ENCODE measurements around the gene PSMC3. TPM values are rescaled to one million over a fixed set of nuclear protein-coding genes. Genes with fewer than 3 reads are reported as not detected.

PSMC3 gene
- total and polyA plus RNA-seq, 4 donors = 79.2 to 157 (median 135) TPM

GRCh38 chr11:47436726-47437125 lies 10.5 kb upstream of the PSMC3 start:
- no peak overlapping the region for H3K4me3 ChIP-seq (ENCODE audit: low read depth, low read length)
- 90% methylated on average over 3 of the region's 3 CpGs for WGBS (ENCODE audit: insufficient coverage)
- peaks cover 46% of the 10 kb centered on the region for H3K4me1 ChIP-seq (ENCODE audit: control insufficient read depth, insufficient read depth, low read length)
- no peaks in the 10 kb centered on the region for H3K9me3 ChIP-seq (ENCODE audit: control insufficient read depth, insufficient read depth, low read length)
- no peak overlapping the region for H3K27ac ChIP-seq (ENCODE audit: low read depth, low read length)
- no peak for DNase-seq (ENCODE audit: low read depth in 4 of 6, low spot score in 6 of 6)
- H3K27me3 ChIP-seq (ENCODE audit: control insufficient read depth, insufficient read depth, low read length) = no peaks in the 10 kb centered on the region
- no peaks in the 10 kb centered on the region for H3K36me3 ChIP-seq (ENCODE audit: control insufficient read depth, insufficient read depth, low read length)

DNA sequence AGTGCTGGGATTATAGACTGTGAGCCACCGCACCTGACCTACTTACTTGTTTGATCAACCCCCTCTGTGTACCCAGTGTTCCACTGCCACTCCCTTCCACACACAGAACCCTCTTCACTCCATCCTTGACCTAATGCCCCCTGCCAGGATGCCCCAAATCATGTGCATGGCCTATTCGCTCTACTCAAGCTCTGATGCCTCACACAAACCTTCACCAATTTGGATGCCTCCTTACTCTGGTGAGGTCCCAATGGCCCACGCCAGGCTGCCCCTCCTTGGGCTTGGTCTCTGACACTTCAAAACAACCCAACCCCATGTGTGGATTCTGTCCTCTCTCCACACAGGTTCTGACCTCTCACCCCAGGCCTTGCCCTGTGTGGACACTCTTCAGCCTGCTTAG lies 9.4 kb upstream of the PSMC3 start:
- Histone ChIP-seq H3K27me3 (ENCODE audit: control insufficient read depth, insufficient read depth, low read length) (no peaks in the 10 kb centered on the region), H3K9me3 (ENCODE audit: control insufficient read depth, insufficient read depth, low read length) (no peaks in the 10 kb centered on the region), H3K36me3 (ENCODE audit: control insufficient read depth, insufficient read depth, low read length) (no peaks in the 10 kb centered on the region), H3K4me3 (ENCODE audit: low read depth, low read length) (no peak overlapping the region), H3K4me1 (ENCODE audit: control insufficient read depth, insufficient read depth, low read length) (peaks cover 46% of the 10 kb centered on the region), H3K27ac (ENCODE audit: low read depth, low read length) (no peak overlapping the region)
- DNase-seq (ENCODE audit: low read depth in 4 of 6, low spot score in 6 of 6) = no peak
- 89% methylated on average over 3 of the region's 3 CpGs for WGBS (ENCODE audit: insufficient coverage)

DNA sequence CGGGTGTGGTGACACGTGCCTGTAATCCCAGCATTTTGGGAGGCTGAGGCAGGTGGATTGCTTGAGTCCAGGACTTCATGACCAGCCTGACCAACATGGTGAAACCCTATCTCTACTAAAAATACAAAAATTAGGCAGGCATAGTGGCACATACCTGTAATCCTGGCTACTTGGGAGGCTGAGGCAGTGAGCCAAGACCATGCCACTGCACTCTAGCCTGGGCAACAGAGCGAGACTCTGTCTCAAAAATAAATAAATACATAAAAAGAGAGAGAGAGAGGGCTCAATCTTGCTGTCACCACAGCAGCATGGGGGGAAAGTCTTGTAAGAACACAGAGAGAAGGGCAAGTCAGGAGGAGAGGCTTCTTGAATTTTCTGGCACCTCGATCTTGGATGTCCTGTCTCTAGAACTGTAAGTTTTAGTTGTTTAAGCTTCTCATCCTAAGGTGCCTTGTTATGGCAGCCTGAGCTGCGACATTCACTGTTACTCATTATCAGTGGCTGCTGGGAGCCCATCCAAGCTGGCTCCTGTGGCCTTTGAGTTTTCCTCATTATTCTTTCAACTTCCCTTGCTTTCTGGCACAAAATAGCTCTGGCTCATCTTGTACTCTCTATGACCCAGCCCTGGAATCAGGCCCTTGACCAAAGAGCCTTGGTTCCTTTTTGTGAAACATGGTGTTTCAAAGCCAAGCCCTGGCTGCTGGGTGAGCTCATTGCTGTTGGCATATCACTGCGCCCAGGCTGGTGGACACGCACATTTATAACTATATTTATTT lies 8.0 kb upstream of the PSMC3 start:
- Histone ChIP-seq H3K27me3 (ENCODE audit: control insufficient read depth, insufficient read depth, low read length) (no peaks in the 10 kb centered on the region), H3K27ac (ENCODE audit: low read depth, low read length) (peak overlapping the region; percentile 43), H3K4me1 (ENCODE audit: control insufficient read depth, insufficient read depth, low read length) (peaks cover 46% of the 10 kb centered on the region), H3K4me3 (ENCODE audit: low read depth, low read length) (no peak overlapping the region), H3K9me3 (ENCODE audit: control insufficient read depth, insufficient read depth, low read length) (no peaks in the 10 kb centered on the region), H3K36me3 (ENCODE audit: control insufficient read depth, insufficient read depth, low read length) (no peaks in the 10 kb centered on the region)
- 51% methylated on average over 4 of the region's 7 CpGs for WGBS (ENCODE audit: insufficient coverage)
- peak in 3 of 6 donors; percentile 51 to 83 (median 72) for DNase-seq (ENCODE audit: low read depth in 4 of 6, low spot score in 6 of 6)

- no peak overlapping the region for H3K4me3 ChIP-seq (ENCODE audit: low read depth, low read length)
- 51% methylated on average over 3 of the region's 3 CpGs for WGBS (ENCODE audit: insufficient coverage)
- peaks cover 38% of the 10 kb centered on the region for H3K4me1 ChIP-seq (ENCODE audit: control insufficient read depth, insufficient read depth, low read length)
- no peaks in the 10 kb centered on the region for H3K27me3 ChIP-seq (ENCODE audit: control insufficient read depth, insufficient read depth, low read length)
- H3K27ac ChIP-seq (ENCODE audit: low read depth, low read length) = no peak overlapping the region
- no peaks in the 10 kb centered on the region for H3K36me3 ChIP-seq (ENCODE audit: control insufficient read depth, insufficient read depth, low read length)
- no peak for DNase-seq (ENCODE audit: low read depth in 4 of 6, low spot score in 6 of 6)
- H3K9me3 ChIP-seq (ENCODE audit: control insufficient read depth, insufficient read depth, low read length) = no peaks in the 10 kb centered on the region
Observed at GRCh38 chr11:47433157-47433556, 6.9 kb upstream of the PSMC3 start.

GRCh38 chr11:47431356-47432083 lies 5.3 kb upstream of the PSMC3 start:
- Histone ChIP-seq H3K27ac (ENCODE audit: low read depth, low read length) (no peak overlapping the region), H3K9me3 (ENCODE audit: control insufficient read depth, insufficient read depth, low read length) (no peaks in the 10 kb centered on the region), H3K27me3 (ENCODE audit: control insufficient read depth, insufficient read depth, low read length) (no peaks in the 10 kb centered on the region), H3K36me3 (ENCODE audit: control insufficient read depth, insufficient read depth, low read length) (no peaks in the 10 kb centered on the region), H3K4me3 (ENCODE audit: low read depth, low read length) (no peak overlapping the region), H3K4me1 (ENCODE audit: control insufficient read depth, insufficient read depth, low read length) (peaks cover 35% of the 10 kb centered on the region)
- WGBS (ENCODE audit: insufficient coverage) = 95% methylated on average over 8 of the region's 9 CpGs
- DNase-seq (ENCODE audit: low read depth in 4 of 6, low spot score in 6 of 6) = no peak

DNA sequence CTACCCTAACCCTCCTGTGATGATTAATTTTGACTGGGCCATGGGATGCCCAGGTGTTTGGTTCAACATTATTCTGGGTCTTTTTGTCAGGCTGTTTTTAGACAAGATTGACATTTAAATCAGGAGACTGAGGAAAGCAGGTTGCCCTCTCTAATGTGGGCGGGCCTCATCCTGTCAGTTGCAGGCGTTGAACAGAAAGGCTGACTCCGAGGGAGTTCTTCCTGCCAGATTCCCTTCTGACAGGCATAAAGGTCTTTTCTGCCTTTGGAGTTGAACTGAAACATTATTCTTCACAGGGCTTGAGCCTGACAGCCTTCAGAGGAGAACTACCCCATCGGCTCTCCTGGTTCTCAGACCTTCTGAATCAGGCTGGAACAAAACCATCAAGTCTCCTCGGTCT lies 4.3 kb upstream of the PSMC3 start:
- no peak overlapping the region for H3K4me3 ChIP-seq (ENCODE audit: low read depth, low read length)
- no peak for DNase-seq (ENCODE audit: low read depth in 4 of 6, low spot score in 6 of 6)
- H3K27me3 ChIP-seq (ENCODE audit: control insufficient read depth, insufficient read depth, low read length) = no peaks in the 10 kb centered on the region
- peaks cover 31% of the 10 kb centered on the region for H3K4me1 ChIP-seq (ENCODE audit: control insufficient read depth, insufficient read depth, low read length)
- WGBS (ENCODE audit: insufficient coverage) = 61% methylated on average over 4 of the region's 5 CpGs
- H3K27ac ChIP-seq (ENCODE audit: low read depth, low read length) = no peak overlapping the region
- no peaks in the 10 kb centered on the region for H3K36me3 ChIP-seq (ENCODE audit: control insufficient read depth, insufficient read depth, low read length)
- no peaks in the 10 kb centered on the region for H3K9me3 ChIP-seq (ENCODE audit: control insufficient read depth, insufficient read depth, low read length)

DNA sequence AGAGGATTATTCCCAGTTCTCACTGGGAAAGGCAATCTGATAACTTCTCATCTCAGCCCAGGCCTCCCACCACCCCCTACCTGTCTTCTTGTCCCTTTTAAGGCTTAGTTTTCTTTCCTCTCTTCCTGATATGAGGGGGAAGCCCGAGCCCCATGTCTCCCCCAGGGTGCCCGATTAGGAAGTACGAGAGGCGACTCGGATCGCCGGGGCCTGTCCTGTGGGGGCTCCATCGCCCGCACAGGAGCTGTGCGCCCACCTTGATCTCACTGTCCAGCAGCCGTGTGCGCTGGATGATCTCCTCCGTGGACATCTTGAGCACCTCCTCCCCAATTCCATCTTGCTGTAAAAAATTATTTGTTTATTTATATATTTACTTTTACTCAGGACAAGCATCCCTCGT lies 628 bp downstream of the PSMC3 start:
- Histone ChIP-seq H3K36me3 (ENCODE audit: control insufficient read depth, insufficient read depth, low read length) (peaks cover 45% of the 10 kb centered on the region), H3K4me1 (ENCODE audit: control insufficient read depth, insufficient read depth, low read length) (peaks cover 22% of the 10 kb centered on the region), H3K27me3 (ENCODE audit: control insufficient read depth, insufficient read depth, low read length) (no peaks in the 10 kb centered on the region), H3K9me3 (ENCODE audit: control insufficient read depth, insufficient read depth, low read length) (no peaks in the 10 kb centered on the region), H3K4me3 (ENCODE audit: low read depth, low read length) (peak overlapping the region; percentile 98), H3K27ac (ENCODE audit: low read depth, low read length) (peak overlapping the region; percentile 93)
- 0% methylated on average over 11 of the region's 14 CpGs for WGBS (ENCODE audit: insufficient coverage)
- no peak for DNase-seq (ENCODE audit: low read depth in 4 of 6, low spot score in 6 of 6)

DNA sequence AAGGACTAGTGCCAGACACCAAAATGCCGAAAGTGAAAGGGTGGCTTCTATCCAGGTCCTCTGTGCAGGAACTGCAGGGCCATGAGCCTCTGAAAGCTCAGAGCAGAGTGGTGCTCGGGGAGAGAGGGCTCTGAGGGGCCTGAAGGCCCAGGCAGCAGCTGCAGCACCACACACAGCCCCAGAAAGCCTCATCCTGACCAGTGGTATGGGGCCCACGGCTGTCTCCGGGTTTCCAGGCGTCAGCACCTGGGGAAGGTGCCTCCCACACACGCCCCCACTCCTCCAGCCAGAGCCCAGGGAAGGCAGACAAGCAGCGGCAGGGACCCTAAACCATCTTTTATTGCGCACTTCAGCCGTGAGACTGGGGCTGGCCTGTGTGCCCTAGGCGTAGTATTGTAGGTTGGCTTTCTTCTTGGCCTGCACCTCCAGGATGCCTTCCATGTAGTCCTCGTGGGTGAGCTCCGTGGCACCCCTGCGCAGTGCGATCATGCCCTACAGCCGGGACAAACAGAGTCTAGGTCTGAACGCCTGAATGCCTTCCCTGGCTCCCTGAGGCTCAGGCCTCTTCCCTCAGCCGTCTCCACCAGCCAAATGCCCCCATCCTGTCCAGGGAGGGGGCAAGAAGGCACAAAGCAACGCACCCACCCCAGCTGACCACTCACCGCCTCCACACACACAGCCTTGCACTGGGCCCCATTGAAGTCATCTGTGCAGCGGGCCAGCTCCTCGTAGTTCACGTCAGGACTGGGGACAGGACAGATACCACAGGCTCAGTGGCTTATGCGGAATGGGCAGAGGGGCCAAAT lies 7.6 kb downstream of the PSMC3 start:
- no peak overlapping the region for H3K27ac ChIP-seq (ENCODE audit: low read depth, low read length)
- 90% methylated on average over 18 of the region's 23 CpGs for WGBS (ENCODE audit: insufficient coverage)

GRCh38 chr11:47417712-47418111 lies 8.5 kb downstream of the PSMC3 start:
- no peaks in the 10 kb centered on the region for H3K9me3 ChIP-seq (ENCODE audit: control insufficient read depth, insufficient read depth, low read length)
- H3K4me3 ChIP-seq (ENCODE audit: low read depth, low read length) = no peak overlapping the region
- no peak for DNase-seq (ENCODE audit: low read depth in 4 of 6, low spot score in 6 of 6)
- H3K4me1 ChIP-seq (ENCODE audit: control insufficient read depth, insufficient read depth, low read length) = peaks cover 24% of the 10 kb centered on the region
- WGBS (ENCODE audit: insufficient coverage) = 81% methylated on average over 6 of the region's 6 CpGs
- H3K36me3 ChIP-seq (ENCODE audit: control insufficient read depth, insufficient read depth, low read length) = peaks cover 97% of the 10 kb centered on the region
- H3K27me3 ChIP-seq (ENCODE audit: control insufficient read depth, insufficient read depth, low read length) = no peaks in the 10 kb centered on the region
- no peak overlapping the region for H3K27ac ChIP-seq (ENCODE audit: low read depth, low read length)

More for the DNA sequence above, 7.6 kb downstream of the PSMC3 start:
- Histone ChIP-seq H3K4me1 (ENCODE audit: control insufficient read depth, insufficient read depth, low read length) (peaks cover 19% of the 10 kb centered on the region), H3K9me3 (ENCODE audit: control insufficient read depth, insufficient read depth, low read length) (no peaks in the 10 kb centered on the region), H3K36me3 (ENCODE audit: control insufficient read depth, insufficient read depth, low read length) (peaks cover 97% of the 10 kb centered on the region), H3K27me3 (ENCODE audit: control insufficient read depth, insufficient read depth, low read length) (no peaks in the 10 kb centered on the region), H3K4me3 (ENCODE audit: low read depth, low read length) (no peak overlapping the region)
- DNase-seq (ENCODE audit: low read depth in 4 of 6, low spot score in 6 of 6) = no peak
